ENCODE results near the gene MEGF11.

GRCh38 chr15:66302489-66303278 is 49.1 kb upstream of the MEGF11 start:
- TF ChIP-seq CTCF (IDR thresholded peaks at IDR 0.05) (no peak), EZH2phosphoT487 (IDR thresholded peaks at IDR 0.05) (no peak)

Measured in neural progenitor cell (in vitro differentiated cells).